Measurements from ENCODE around the gene DENND1A.
"Not testable (repeated sequence)": the region's sequence is repeated elsewhere in the genome, so short reads cannot be mapped to it uniquely, and the experiment has no call there.

DENND1A gene

DNA sequence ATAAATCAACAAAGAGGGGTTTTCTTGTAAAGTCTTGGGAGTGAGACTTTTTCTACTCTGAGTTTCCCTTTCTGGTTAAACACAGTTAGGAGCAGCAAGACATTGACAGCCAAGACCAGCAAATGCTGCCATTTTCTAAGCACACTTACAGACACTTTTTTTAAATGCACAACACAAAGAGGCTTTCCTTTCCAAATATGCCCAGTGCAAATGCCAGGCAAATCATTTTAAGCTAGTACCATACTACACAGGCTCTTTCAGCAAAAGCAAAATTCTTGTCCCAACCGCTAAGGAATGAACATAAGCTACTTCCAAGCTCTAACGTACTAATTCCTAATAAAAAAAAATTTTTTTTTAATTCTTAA lies 68.2 kb downstream of the DENND1A start:
- no peak for DNase-seq

DNA sequence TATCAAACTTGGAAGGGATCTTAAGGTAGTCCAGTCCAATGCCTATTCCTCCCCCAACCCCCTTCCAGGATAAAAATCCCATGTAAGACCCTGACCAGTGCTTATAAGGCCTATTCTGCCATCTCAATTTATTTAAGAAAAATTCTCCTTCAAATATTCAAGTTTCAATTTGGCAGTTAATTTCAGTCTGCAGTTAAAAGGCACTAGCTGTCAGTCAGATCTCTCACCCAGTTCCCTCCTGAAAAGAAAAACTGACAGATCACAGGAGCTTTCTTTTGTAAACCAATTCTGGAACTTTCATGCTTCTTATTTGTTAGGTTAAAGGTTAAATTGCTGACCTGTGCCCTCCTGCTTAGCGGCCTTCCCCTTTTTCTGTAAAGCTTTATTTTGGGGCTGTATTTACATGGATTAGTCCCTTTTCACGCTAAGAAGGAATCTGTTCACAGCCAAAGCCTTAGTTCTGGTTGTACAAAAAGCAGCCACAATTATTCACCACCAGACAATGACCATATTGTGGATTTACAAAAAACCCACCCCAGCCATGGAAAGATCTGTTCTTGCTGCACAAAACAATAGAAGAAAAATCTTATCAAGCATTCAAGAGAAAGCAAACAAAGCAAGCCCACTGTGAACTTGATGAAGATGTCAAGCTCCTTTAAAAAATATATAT lies 68.7 kb downstream of the DENND1A start:
- DNase-seq, result no peak

DNA sequence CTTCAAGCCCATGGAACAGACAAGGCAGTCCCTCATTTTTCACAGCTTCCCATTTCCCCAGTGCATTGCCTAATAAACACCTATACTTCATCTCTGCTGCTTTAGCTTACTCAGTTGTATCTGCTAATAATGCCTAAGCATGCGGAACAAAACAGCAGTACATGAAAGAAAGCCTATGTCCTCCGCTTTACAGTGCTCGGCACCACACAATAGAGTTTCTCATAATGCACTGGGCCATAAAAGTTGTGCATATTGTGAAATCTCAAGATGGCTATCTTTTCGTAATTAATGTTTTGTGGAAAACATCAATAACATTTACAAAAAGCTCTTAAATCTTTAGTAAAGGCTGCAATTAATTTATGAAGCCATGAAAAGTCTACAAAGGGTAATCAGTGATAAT lies 69.3 kb downstream of the DENND1A start:
- DNase-seq, result no peak

DNA sequence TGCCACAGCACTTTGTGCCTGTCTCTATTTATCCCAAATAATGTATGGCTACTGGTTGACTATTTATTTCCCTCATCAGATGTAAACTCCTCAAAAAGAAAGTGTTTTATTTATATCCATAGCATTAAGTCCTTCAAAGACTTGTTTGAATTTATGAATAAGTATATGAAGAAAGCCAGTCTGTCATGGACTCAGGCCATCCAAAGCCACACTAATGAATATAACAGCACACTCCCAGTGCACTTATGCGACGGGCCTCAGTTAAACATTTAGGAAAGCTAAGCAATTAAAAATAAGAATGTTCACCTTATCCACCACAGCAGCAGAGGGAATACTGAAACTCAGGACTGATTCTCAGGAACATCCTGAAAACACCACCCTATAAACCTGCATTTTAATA lies 77.5 kb downstream of the DENND1A start:
- DNase-seq, result no peak

DNA sequence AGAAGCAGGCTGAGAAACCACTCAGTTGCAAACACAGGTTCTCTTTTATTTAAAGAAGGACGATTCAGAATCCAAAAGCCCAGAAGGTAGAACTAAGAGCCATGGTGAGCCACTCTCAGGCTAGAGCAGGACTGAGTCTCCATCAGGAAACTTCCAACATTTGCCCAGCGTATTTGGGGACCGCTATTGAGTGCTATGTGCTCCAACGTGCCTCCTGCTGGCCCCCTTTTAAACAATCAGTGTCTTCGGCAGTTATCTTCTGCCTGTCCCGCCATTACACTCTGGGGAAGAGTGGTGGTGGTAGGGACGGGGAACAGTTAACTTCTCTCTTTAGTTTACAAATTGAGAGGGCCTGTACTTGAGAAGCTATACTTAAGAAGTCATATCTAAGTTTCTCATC lies 78.1 kb downstream of the DENND1A start:
- DNase-seq, result no peak

DNA sequence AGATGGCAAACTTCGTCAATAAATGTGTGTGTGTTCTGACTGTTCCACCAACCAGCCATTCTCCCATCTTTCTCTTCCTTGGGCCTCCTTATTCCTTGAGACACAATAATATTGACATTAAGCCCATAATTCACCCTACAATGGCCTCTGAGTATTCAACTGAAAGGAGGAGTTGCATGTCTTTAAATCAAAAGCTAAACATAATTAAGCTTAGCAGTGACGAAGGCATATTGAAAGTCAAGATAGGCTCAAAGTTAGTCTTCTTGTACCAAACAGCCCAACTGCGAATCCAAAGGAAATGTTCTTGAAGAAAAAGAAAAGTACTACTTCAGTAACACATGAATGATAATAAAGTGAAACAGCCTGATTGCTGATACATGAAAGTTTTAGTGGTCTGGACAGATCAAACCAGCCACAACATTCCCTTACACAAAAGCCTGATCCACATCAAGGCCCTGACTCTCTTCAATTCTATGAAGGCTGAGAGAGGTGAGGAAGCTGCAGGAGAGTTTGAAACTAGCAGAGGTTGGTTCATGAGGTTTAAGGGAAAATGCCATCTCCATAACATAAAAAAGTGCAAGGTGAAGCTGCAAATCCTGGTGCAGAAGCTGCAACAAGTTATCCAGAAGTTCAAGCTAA lies 81.4 kb downstream of the DENND1A start:
- DNase-seq, result no peak

DNA sequence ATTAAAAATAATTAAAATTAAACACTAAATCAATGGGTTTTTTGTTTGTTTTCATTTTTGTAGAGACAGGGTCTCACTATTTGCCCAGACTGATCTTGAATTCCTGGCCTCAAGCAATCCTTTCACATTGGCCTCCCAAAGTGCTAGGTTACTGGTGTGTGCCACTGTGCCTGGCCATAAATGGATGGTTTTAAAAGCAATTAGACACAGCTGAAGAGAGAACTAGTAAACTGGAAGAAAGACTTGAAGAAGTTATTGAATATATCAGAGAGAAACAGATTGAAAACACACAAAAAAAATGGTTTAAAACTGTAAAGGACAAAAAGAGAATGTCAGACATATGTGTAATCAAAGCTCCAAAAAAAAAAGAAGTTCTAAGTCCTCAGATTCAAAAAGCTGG lies 83.0 kb downstream of the DENND1A start:
- DNase-seq, result no peak

DNA sequence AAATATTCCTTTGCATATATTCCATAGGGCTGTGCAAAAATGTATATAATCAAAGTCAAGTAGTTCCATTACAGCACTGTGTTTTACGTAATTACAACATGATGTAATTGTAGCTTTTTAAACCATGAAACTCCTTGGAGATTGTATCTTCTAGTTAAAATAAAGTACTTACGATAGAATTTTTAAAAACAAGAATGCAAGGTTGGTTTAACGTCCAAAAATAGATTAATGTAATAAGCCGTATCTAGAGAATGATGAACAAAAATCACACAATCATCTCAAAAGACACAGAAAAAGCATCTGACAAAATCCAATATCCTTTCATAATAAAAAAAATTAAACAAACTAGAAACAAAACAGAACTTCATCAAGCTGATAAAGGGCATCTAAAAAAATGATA lies 86.2 kb downstream of the DENND1A start:
- no peak for DNase-seq

DNA sequence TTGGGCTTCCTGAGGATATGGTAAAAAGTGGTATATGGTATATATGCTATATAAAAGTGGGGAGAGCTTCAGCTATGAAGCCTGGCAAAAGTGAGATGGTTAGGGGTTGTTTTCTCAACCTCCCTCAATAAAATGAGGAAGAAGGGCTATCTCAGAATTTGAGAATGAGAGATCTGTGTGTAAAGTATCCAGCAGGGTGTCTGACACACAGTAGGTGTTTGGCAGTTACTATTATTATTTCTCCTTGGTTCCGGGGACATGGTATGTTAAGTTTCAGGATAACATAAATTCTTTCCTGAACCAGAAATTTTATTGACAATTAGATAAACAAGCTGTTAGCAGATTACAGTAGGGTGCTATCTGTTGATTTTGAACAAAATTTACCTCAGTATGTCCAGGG lies 94.1 kb downstream of the DENND1A start:
- DNase-seq, result no peak

DNA sequence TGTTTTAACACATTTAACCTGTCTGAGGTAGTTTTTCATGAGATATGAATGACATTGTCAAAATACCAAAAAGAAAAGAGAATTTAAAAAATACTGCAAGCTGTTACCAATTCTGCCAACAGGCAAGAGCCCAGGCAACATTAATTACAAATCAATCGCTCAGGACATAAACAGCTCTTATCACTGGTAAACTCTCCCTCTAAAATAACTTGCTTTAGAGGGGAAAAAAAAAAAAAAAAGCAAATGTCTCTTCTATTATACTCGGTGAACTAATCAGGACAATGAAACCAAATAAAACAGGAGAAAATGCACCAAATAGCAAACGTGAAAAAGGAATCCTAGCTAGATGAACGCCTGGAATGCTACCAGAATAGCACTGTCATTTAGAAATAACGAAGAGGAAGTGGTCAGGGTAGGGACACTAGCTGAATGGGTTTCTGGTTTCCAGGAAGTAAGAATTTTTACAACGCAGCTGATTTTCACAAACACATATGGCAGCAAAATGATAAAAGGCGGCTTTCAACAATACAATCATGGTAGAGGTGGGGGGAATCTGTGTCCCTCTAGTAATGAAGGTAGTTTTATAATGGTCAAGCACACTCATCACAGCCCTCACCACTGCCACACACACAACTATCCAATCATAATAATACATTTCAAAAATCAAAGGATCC lies 94.9 kb downstream of the DENND1A start:
- no peak for DNase-seq

DNA sequence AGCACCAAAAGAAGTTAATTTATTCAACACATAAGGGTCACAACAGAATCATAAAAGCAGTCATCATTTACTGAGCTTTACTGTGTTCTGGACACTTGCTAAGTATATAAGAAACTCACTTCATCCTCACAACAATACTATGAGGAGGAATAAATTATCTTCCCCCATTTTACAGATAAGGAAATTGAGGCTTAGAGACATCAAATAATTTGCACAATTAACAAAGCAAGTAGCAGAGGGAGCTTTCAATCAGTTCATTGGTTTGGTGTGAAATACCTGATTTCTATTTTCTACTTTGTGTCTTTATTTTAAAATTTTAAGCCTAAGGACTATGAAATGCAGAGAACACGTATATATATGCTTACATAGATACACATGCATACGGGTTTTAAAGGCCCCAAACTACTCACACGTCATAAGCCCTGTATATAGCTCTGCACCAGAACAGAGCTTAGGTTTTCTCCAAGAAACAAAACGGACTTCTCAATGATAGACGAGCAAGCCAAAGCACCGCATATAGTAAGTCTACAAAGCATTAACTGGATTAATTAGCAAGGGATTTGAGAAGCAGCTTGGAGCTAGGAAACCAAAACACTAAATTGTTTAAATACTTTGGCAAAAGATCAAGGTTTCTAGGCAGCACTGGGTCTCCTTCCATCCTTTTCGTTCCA lies 95.6 kb downstream of the DENND1A start:
- DNase-seq, result no peak

DNA sequence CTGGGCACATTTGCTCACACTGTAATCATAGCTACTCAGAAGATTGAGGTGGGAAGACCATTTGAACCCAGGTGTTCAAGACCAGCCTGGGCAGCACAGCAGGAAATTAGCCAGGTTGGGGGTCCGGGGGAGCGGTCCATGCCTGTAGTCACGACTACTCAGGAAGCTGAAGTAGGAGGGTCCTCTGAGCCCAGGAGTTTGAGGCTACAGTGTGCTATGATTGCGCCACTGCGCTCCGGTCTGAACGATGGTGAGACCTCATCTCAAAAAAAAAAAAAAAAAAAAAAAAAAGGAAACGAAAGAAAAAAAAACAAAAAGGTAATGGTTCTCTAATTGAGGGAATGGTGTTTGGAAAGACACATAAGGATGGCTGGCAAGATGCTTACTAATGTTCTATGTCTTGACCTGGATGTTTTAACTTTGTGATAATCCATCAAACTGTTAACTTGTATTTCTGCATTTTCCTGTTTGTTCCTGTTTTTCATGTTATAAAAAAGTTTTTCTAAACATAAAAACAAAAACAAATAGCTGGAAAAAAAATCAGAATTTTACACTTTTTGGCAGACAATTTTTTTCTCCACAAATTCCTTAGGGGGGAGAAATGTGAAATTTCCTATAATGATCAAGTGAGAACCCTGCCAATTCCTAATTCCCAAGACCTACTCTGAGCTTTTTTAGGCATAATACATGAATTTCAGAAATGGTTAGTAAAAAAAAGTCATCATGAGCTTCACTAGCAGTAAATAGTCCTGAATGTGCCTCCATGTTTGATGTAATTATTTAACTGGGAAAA lies 96.9 kb downstream of the DENND1A start:
- no peak for DNase-seq

DNA sequence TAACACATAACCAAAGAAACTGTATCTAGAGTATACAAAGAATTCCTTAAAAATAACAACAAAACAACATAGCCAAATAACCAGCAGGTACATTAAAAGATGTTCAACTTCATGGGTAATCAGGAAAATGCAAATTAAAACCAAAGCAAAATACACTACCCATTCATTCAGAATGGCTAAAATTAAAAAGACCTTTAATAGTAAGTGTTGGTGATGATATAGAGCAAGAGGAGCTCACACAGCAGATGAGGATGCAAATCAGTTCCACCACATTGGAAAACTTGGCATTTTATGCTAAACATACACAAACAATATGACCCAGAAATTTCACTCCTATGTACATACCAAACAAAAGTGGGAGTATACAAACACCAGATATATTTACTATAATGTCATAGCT lies 97.8 kb downstream of the DENND1A start:
- no peak for DNase-seq

DNA sequence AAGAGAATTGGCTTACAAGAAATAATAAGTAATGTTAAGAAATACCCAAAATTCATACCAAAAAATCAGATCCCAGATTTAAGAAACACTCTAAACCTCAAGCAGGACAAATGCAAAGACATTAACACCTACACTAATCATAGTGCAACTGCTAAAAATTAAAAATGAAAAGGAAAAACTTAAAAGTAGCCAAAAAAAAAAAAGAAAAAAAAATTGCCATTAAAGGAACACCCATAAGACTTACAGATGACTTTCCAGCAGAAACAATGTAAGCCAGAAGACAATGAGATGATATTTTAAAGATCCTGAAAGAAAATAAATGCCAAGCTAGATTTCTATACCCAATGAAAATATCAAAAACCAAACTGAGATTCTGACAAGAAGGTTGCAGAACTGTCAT lies 101.5 kb downstream of the DENND1A start:
- no peak for DNase-seq

DNA sequence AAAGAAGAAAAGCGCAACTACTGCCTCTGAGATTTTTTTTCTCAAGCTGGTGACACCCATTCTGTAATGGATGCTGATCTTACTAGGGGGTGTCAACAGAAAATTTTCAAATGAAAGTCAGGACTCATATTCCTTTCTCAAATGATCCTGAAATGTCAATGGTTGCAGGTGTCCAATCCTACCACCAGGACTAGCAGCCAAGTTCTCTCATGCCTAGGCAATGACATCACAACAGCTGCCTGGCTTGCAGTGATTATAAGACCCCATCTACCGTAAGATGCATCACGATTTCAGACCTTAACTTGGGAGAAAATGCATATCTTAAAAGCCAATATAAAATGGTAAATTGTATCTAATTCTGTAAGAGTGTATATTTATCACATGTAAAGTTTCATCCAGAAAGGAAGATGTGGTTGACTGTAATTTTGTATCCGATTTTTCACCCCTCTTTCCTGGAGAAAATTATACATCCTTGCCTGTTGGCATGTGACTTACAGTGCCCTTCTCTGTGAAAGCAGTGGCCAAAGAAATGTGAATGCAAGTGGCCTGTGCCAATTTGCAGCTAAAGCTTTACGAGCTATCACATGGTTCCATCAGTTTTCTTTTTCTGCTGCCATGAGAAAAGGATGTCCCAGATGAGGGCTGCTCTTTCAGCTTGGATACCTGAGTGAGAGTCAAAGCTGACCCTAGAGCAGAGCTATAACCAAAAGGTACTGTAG lies 104.4 kb downstream of the DENND1A start:
- no peak for DNase-seq

DNA sequence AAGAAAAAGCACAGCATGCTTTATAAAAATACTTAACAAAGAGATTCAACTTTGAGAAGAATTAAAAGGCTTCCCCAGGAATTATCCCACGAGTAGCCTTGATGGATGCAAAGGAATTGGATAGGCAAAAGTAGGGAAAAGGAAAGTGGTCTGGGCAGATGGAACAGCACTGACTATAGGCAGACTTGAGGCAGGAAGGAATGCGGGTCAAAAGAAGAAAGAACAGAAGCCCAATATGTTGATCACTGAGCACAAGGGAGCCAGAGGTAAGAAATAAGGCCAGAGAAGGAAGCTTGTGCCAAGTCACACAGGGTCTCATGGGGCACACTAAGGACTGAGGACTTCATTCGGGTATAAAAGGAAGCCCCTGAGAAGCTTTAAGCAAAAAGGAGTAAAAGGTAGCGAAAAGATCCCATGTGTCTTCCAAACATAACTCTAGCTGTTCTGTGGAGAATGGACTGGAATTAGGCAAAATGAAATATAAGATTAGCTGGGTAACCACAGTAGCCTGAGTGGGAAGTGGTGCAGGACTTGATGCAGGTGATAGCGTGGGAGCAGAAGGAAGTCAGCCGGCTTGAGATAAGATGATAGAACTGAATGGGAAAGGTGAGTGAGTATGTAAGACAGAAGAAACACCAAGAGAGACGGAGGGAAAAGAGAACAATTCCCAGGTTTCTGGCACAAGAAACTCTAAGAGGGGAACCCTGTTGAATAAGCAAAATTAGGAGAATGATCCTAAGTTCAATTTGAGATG lies 106.6 kb downstream of the DENND1A start:
- no peak for DNase-seq

DNA sequence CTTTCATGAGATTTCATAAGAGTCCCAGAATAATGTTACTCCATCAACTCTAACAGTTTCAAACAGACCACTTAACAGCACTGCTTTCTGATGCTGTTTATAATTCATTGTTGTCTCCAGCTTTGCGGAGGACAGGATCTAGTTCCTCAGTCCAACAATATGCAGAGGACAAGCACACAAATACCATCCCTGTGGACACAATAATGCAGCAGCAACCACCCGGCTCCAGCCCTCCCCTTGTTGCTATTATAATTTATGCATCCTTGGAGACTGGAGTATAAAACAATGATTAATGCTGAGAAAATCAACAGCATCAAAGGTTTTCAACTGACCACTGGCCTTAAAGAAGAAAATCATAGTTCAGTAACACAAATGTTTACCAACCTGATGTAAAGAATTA lies 108.3 kb downstream of the DENND1A start:
- no peak for DNase-seq

DNA sequence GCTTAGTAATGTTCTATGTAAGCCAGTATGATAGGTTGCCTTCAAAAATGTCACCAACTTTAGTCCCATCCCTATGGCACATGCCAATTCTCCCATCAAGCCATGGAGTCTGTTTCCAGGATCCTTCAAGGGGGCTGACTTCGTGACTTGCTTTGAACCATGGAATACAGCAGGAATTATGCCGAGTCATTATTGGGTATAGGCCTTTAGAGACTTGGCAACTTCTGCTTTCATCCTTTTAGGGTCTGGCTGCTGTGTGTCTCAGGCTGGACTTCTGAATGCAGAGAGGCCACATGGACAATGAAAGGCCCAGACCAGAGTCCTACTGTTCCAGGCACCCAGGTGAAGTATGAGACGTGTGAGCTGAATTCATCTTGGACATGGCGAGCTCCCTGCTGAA lies 109.8 kb downstream of the DENND1A start:
- DNase-seq, result no peak

DNA sequence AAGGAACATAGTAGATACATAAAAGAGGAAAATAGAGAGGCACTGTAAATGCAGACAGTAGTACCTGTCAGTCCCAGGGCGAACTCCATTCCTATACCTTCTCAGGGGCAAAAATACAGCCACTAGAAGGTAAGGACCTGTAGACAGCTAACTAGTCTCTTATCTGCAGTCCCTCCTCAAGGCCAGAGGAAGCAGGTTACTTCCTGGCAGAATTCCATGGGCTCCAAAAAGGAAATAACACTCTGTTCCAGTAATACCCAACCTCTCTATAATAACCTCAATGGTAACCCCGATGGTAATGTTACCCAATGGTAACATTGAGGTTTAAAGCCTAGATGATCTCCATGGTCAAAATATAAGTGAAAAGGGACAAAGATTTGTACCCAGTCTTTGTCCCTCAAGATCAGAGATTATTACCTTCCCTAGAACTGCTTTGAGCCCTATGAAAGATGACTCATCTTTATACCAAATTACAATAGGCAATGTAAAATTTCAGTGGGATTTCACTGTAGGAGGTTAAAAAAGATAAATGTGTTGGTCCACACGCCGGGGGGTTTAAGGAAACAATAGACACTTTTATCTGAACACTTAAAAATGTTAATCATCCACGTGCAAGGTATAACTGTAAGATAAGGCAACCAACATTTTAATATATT lies 113.0 kb downstream of the DENND1A start:
- DNase-seq, result no peak

DNA sequence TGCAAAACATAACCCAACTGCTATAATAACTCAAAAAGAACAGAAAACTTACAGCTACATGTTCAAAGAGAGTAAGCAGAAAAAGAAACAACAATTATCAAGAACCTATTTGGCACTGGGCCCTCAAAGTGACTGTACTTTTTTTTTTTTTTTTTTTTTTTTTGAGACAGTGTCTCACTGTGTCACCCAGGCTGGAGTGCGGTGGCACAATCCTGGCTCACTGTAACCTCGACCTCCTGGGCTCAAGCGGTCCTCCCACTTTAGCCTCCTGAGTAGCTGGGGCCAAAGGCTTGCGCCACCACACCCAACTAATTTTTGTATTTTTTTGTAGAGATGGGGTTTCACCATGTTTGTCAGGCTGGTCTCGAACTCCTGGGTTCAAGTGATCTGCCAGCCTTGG lies 114.1 kb downstream of the DENND1A start:
- not testable (repeated sequence) for DNase-seq

DNA sequence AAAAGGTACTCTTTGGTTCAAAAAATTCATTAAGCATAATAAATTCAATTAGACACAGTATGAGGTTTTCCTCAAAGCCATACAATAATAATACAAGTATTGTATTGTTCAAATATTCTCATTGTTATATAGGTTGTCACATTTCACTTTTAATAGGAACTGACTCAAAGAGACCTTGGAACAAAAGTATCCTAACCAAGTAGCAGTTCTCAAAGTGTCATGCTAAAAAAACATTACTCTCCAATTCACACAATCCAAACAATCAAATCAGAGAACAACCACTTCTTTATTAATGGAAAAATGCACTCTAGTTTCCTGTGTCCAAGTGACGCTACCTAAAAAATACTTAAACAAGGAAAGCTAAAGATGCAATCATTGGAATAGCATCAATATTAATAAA lies 115.4 kb downstream of the DENND1A start:
- no peak for DNase-seq
